PC-3 (cell line): ENCODE results near the gene METAP1D.

Source experiments
- EZH2 ChIP-seq: fragments of 300-600 bp; sonication (generic); IDR thresholded peaks from one replicate; pipeline ENCODE4 v1.6.1; 2017; ENCODE audit warnings: antibody characterized with exemption, mild to moderate bottlenecking, low read length; ENCODE audit not compliant: unreplicated experiment
- EZH2phosphoT487 ChIP-seq: fragments of 300-600 bp; sonication (generic); IDR thresholded peaks from 2 replicates; pipeline ENCODE4 v1.6.1; 2018; ENCODE audit warnings: mild to moderate bottlenecking, antibody characterized with exemption, low read length, borderline replicate concordance
- TF ChIP-seq, protein P1 (sequence below): fragments of 300-600 bp; sonication (generic); conservative IDR thresholded peaks from 2 replicates; pipeline ENCODE4 v1.5.1; 2017; ENCODE audit warnings: antibody characterized with exemption, low read depth, mild to moderate bottlenecking, low read length

DNA sequence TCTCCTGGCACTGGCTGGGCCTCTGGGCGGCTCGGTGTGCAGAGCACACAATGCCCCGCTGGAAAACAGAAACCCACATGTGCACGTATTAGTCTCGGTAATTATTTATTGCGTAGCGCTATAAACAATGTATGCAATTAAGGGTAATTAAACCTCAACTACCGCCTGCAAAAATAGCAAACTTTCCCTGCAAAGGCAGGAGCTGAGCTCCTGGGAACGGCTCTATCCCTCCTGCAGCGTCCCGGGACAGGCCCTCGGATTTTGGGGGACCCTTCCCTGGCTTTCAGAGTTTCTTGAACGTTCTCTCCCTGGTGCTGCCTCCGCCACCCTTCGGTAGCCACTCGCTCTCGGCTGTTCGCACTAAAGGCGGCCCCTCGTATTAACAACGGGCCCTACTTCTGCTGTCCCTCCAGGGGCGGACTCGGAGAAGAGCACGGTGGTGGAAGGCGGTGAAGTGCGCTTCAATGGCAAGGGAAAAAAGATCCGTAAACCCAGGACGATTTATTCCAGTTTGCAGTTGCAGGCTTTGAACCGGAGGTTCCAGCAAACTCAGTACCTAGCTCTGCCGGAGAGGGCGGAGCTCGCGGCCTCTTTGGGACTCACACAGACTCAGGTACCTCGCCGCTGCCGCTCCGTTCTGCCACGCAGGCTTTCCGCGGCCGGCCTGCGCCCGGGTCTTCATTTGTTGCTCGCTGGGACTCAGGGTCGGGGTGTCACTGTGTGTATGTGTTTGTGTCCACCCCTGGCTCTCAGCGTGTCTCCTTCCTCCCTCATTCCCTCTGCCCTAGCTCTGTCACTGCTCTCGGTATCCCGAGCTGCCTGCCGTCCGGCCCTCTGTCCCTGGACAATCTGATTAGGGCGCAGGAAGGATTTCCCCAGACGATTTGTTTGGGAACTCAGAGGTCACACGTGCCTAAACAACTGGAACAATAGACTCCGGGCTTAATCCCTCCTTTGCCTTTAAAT is 86.8 kb downstream of the METAP1D start:
- TF ChIP-seq, protein P1, sequence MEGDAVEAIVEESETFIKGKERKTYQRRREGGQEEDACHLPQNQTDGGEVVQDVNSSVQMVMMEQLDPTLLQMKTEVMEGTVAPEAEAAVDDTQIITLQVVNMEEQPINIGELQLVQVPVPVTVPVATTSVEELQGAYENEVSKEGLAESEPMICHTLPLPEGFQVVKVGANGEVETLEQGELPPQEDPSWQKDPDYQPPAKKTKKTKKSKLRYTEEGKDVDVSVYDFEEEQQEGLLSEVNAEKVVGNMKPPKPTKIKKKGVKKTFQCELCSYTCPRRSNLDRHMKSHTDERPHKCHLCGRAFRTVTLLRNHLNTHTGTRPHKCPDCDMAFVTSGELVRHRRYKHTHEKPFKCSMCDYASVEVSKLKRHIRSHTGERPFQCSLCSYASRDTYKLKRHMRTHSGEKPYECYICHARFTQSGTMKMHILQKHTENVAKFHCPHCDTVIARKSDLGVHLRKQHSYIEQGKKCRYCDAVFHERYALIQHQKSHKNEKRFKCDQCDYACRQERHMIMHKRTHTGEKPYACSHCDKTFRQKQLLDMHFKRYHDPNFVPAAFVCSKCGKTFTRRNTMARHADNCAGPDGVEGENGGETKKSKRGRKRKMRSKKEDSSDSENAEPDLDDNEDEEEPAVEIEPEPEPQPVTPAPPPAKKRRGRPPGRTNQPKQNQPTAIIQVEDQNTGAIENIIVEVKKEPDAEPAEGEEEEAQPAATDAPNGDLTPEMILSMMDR: no peak; the same call in 1 of the 2 replicates
- TF ChIP-seq EZH2: no peak
- TF ChIP-seq EZH2phosphoT487: no peak
